GM18907 (cell line): Measurements from ENCODE around the gene OR6B1.

ENCODE experiments used
- ATAC-seq: cut with Tn5 transposase; IDR thresholded peaks from one replicate; pipeline ENCODE4 v1.9.1; 2021; ENCODE audit warnings: mild to moderate bottlenecking, moderate library complexity; ENCODE audit not compliant: unreplicated experiment

OR6B1 gene

DNA sequence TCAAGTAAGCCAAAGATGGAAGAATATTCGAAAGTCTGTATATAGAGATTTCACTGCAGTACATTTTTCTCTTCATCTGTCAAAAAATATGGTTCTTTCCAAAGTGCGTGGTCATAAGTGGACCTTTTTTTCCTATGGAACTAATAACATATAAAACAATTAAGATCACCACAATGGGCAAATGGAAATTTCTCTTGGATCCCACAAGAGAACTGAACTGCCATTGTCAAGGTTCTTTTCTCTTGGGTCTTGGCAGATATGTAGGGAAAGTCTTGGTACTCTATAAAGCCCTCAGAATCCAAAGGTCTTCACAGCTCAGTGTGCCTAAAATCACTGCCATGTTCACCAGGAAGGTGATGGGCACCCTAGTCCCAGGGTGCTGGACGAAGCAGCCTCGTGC lies at the start of gene OR6B1:
Gene OR6B1 (plus strand): TSS at position 301 of the 400 bp plus-strand sequence. CDS start 3,677 bp downstream, outside the sequence.
- no peak for ATAC-seq

DNA sequence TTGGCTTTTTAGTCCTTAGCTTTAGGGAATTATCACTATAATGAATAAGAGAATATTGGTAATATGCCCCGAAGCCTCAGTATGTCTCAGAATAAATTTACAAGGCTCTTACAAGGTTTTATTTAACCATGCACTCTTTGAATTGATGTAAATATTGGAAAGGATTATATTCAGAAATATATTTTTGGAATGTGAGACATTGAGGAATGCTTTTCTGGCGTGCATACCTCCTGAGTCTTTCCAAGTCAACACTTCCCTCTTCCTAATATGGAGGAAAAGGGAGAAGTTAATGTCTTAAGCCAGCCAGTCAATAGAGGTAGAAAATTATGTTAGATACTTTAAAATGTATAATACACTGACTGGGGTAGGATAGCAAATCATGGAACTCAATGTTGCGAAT lies 46.7 kb upstream of the OR6B1 start:
- ATAC-seq: no peak

DNA sequence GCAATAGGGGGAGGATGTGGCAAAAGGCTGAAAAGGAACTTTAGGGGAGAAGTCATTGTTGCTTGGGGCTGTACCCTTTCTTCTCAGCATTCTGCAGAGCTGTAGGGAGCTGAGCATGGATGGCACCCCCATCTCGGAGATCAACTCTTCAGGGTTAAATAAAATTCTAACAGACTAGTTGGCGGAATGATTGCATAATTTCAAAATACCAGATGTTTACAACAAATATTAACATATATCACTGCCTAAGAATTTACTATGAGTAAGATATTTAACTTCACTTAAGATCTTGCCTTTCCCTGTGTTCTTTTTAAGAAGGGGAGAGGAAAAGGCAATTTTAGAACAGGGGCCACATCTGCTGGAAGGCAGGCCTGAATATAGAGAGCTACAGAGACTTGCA lies 46.0 kb upstream of the OR6B1 start:
- ATAC-seq: no peak

DNA sequence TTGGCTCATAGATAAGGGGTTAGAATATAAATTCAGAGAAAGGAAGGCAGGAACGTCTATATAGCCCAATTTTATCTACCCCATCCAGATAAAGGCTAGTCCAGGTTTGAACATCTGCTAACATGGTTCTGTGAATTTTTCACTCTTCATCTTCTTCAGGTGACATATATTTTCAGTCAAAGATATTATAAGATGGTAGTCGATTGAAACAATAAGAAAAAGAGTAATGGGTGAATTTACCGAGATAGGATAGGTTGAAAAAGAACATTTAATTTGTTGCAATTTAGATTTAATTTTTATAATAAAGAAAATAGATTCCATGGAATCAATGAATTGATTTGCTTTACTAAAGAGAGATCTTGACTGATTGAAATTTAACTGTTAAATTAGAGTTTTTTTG lies 45.6 kb upstream of the OR6B1 start, which contains the start of gene OR2F1:
Gene OR2F1 (plus strand): TSS at position 301 of the 400 bp plus-strand sequence. CDS start 5,127 bp downstream, outside the sequence.
- ATAC-seq: no peak

DNA sequence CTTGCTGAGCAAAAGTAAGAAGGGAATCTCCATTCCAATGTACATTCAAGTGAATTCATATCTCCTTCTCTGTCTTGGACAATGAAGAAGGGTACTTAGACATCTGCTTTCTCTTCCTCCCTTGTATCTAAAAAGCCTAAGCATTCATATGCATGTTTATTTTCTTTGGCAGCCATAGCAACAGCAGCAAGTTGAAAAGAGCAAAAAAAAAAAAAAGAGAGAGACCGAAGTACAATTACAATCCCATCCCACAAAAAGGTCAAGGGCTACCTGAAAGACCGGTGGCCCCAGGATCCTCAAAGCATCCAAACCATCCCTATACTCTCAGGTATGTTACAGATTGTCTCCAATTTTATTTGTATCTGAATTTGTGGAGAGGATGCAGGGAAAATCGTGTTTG lies 41.3 kb upstream of the OR6B1 start:
- ATAC-seq: no peak

DNA sequence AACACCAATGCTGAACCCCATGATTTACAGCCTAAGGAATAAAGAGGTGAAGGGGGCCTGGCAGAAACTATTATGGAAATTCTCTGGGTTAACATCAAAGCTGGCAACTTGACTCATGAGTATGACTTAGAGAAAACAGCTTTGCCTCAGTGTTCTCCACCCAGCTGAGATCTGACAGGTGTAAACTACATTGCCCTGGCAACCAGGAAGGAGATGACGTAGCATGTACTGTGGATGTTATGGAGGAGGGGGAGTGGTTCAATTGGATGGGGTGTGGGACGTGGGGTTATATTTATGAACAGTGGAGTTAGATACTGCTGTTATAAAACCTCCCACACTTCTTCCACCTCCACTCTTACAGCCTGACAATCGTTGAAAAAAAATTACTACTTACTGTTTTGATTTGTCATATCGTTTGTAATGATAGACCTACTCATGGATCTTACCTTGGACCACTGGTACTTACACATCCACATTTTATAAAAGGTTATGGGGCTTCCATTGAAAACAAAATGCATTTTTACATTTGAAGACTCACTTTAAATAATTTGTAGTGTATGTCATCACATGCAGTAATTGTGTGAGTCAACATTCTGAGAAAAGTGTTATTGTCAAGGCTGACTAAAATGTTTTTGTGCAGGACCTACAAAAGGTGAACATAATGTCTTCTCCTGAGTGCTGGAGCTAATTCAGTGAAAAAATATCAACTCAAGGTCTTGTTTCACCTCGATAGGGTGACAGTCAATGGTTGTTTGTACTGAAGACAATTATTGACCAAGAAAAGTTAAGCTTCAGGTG lies 39.1 kb upstream of the OR6B1 start:
- ATAC-seq: no peak

DNA sequence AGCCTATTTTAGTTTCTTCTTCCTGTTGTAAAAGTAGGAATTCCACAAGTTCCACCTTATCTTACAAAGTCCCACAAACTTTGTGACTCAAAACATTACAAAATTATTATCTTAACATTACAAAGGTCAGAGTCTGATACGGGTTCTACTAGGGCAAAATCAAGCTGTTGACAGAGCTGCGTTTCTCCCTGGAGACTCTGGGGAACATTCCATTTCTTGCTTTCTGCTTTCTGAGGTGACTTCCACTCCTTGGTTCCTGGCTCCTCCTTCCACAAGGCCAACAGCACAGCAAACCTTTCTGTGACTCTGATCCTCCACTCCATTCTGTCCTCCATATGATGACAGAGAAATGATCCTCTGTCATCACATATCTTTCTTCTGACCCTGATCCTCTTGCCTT lies 34.8 kb upstream of the OR6B1 start:
- ATAC-seq: no peak

DNA sequence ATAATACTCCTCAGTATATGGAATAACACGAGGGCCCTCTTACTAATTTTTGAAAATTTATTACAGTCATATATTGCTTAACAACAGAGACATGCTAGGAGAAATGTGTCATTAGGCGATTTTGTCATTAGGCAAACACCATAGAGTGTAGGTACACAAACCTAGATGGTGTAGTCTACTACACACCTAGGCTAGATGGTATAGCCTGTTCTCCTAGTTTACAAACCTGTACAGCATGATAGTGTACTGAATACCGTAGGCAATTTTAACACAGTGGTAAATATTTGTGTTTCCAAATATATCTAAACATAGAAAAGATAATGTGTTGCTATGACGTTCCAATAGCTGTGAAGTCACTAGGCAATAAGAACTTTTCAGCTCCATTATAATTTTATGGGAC lies 32.7 kb upstream of the OR6B1 start:
- no peak for ATAC-seq

DNA sequence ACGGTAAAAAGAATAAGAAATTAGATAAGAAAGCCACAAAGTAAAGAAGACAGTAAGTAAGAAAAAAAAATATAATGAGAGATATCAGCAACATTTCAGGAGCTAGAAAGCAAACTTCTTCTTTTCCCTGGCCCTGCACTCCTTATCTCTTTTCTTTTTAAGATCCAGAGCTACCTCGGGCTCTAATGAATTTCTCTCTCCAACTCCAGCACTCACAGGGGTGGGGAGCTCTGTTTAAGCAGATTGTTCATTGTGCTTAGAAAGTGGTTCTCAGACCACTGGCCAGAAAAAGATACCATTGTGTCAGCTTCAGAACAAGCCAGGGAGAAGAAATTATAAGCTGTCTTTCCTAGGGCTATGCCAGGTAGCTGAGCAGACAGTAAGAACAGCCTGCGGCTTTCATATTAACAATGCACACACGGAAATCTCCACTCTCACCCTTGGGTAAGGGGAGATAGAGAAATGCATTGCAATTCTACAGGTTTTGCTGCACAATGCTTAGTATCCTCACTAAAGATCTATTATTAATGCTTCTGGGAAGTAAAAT lies 26.2 kb upstream of the OR6B1 start:
- ATAC-seq: no peak

DNA sequence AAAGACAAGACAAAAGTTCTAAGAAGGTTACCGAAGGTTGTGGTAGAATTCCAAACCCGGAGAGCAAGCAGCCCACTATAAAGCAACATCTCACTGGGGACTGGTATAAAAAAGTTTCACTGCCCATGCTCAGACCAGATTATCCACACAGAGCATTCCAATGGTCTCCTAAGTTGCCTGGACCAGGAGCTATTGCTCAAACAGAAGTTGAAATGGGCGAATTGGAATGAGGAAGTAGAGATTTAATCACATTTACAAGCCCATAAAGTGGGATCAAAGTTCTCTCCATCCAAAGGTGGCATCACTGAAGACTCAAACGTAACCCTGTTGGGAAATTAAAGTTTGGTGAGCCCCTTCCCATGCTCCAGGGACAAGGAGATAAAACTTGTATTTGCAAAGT lies 25.7 kb upstream of the OR6B1 start:
- ATAC-seq: no peak

DNA sequence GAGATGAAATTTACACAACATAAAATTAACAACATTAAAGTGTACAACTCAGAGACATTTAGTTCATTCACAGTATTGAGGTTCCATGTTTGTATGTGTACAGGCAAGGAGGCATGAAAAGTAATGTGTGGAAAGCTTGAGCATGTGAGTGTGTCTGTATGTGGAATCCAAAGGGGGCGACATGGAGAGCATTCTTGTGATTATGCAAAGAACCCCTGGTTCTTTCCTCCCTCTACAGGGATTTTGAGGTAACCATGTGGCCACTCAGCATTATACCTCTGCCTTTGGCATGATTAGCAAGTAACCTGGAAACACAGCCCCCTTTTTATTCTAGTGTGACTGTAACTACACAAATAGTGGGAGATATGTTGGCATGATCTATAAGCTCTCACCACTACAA lies 24.5 kb upstream of the OR6B1 start:
- ATAC-seq: no peak

DNA sequence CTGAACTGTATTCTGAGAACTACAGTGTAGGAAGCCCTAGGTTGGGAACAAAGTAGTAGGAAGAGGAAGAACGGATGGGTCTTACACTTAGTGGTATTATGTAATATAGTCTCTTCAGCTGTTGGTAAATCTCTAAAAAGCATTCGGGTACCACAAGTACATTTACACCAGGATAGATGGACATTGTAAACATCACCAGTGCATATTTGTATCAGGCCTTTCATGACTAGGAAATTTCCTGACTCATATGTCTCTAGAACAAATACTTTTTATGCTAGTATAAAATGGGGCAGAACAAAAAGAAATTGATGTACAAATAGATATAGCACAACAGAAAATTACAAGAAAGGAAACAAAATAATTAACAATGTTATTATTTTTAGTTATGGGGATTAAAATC lies 21.5 kb upstream of the OR6B1 start:
- ATAC-seq: no peak

DNA sequence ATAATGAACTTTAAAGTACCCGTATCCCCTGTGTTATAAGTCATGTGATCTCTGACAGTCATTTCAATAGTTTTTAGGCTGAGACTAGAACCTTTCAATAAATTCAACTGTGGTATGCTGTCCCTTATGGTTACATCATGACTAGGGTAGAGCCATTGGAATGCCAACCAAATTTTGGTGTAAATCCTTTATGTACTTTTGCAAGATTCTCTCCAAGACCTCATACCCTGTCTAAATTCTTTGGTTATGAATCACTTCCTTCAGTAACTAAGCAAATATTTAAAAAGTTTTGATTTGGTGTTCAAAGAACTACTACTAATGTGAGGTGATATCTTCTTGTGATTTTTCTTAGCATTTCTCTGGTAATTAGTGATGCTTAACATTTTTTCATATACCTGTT lies 20.8 kb upstream of the OR6B1 start:
- ATAC-seq: no peak

DNA sequence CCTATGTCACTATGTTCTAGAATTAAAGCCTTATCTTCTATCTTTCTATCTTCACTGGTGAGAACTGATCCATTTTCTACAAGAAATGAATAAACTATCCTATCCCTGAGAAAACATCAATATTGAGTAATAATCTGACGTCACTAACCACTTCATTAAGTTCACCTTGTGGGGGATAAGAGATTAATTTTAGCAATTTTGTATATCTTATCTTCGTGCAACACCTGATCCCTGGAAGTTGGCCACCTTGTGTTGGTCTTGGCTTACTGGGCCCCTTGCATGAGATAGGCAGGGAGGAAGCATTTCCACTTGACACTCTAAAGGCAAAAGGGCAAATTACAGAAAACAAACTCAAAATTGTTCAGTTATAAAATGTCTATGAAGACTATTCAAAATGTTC lies 20.1 kb upstream of the OR6B1 start:
- no peak for ATAC-seq

DNA sequence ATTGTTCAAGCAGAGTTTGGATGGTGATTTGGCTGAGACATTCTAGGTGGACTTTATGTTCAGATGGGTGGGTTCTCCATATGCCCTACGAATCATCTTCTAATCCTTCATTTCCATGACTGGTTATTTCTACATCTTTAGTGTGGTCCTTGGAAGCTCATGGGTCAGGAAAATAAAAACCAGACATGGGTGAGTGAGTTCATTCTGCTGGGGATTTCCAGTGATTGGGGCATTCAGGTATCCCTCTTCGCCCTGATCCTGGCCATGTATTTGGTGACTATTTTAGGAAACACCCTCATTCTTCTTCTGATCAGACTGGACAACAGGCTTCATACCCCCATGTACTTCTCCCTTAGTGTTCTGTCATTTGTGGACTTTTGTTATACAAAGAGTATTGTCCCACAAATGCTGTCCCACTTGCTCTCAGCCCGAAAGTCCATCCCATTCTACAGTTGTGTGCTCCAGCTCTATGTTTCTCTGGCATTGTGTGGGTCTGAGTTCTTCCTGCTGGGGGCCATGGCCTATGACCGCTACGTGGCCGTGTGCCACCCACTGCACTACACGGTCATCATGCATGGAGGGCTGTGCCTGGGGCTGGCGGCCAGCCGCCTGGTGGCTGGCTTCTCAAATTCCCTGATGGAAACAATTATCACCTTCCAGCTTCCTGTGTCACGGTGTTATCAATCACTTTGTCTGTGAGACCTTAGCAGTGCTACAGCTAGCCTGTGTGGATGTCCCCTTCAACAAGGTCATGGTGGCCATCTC lies 19.2 kb upstream of the OR6B1 start:
- no peak for ATAC-seq

DNA sequence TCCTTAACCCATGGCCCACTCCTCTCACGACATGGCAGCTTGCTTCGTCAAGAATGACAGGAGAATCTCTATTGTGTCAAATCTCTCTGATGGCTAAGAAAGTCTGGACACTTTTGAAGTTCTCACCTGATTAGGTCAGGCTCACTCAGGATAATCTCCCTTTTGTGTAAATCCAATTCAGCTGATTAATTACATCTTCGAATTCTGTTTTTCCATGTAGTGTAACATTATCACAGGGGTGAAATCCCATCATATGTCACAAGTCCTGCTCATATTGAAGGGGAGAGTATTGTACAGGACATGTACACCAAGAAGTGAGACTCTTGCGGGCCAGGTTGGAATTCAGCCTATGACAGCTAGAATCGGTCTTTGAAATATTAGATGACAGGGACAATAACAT lies 16.2 kb upstream of the OR6B1 start:
- ATAC-seq: no peak

DNA sequence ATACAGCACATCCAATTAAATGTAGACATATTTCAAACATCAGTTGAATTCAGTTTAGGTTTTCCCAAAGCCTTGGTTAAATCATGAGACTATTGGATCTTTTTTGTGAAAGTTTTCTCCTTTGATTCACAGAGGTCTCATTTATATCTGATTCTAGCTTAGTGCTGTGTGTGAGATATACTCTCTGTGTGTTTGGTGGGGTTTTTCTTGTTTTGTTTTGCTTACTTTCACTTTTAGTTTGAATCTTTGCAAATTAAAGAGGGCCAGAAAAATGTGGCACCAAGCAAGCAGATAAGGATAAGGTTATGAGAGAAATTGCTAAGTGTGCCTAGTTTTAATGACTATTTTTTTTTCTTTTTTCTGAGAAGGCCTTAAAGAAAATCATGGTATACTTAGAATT lies 12.6 kb upstream of the OR6B1 start:
- ATAC-seq: peak; percentile 63

DNA sequence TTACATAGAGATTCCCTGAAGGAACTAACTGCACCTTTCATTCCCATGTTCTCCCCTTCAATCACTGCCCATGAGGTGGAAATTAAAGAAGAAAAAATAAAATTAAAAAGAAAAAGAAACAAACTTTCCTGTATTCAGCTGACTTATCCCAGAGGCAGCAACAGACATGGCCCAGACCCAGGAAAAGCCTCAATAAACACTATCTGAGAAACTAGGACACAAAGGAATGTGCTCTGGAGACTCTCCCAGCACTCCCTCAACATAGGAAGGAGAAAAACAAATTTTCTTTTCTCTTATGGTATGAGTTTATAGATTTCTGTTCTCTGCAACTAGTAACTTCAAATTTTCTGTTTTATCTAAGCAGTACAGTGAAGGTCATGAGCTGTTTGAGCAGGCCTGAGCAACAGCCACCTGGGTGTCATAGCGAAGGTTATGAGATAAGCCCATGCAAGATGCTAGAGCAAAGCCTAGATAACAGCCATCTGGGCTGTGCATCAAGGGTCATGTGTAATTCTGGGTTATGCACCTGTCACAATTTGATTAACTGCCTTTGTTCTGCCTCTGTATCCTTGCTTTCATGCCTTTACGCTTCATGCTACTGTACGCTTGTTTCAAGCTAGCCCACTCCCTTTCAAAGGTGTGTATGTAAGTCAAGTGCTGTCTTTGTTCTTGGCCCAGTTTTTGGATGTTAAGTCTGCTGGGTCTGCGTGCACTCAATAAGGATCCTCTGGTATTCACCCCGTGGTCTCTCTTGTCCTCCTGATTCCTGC lies 11.0 kb upstream of the OR6B1 start:
- ATAC-seq: no peak

DNA sequence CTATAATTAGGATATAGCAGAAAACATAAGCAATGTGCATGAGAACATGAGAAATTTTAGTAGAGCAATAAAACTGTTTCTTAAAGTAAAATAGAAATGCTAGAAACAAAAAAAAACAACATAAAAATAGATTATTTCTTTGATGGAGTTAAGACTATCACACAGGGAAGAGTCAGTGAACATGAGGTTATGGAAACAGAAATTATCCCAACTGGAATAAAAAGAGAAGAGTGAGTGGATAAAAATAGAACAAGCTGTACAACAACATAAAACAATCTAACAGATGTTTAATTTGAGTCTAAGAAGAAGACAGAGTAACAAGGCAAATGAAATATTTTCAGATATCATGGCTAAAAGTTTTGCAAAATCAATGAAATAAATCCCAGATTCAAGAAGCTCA lies 7.5 kb upstream of the OR6B1 start:
- no peak for ATAC-seq

DNA sequence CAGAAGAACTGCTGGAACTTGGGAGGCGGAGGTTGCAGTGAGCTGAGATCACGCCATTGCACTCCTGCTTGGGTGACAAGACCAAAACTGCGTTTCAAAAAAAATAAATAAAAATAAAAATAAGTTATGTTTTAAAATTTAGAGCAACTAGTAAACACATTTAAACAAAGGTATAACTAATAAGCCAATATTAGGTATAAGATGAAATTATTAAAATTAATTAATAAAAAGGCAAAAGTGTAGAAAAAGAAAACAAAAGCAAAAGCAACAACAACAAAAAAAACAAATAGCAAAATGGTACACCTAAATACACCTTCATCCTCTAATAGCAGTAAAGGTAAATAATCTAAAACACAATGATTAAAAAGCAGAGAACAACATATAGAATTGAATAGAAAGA lies 6.2 kb upstream of the OR6B1 start:
- ATAC-seq: no peak

DNA sequence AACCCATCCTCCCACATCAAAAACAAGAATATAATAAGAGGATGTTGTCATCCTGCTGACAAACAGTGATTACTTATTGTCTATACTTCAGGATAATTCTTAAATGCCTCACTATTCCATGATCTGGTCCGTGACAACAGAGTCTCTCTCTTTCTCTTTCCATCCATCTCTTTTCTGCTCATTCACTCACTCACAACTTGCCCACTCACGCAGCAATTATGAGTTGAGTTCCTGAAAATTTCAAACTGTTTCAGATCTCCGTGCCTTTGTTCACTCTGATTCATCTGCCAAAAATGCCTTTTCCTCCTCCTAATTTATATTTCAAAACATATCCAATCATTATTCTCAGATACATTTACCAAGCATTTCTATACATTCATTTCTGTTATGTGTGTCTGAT lies 1.4 kb downstream of the OR6B1 start:
- no peak for ATAC-seq
